Muscle layer of colon (tissue), 2 donors: ENCODE data around the gene NELFB.

Experiments
- H3K27ac ChIP-seq: one replicate; pipeline ENCODE4 v1.7.0; 2013; ENCODE audit warnings: low read depth, mild to moderate bottlenecking, low read length, moderate library complexity
- H3K27me3 ChIP-seq, 2 donors: one replicate each; pipeline ENCODE4 v1.7.0; 2013; ENCODE audit warnings: low read length in 2 of 2, mild to moderate bottlenecking in 2 of 2; ENCODE audit not compliant: insufficient read depth in 2 of 2, control insufficient read depth in 1 of 2
- H3K36me3 ChIP-seq: one replicate; pipeline ENCODE4 v1.7.0; 2013; ENCODE audit warnings: mild to moderate bottlenecking, low read length; ENCODE audit not compliant: insufficient read depth
- H3K4me1 ChIP-seq: one replicate; pipeline ENCODE4 v1.7.0; 2013; ENCODE audit warnings: mild to moderate bottlenecking, low read length; ENCODE audit not compliant: insufficient read depth
- H3K4me3 ChIP-seq, 2 donors: one replicate each; pipeline ENCODE4 v1.7.0; 2013; ENCODE audit warnings: low read length in 2 of 2, low read depth in 1 of 2, mild to moderate bottlenecking in 1 of 2, moderate library complexity in 1 of 2
- H3K9ac ChIP-seq: one replicate; pipeline ENCODE4 v1.7.0; 2013; ENCODE audit warnings: low read length
- H3K9me3 ChIP-seq: one replicate; pipeline ENCODE4 v1.7.0; 2013; ENCODE audit warnings: mild to moderate bottlenecking, low read length
- donor health status: abdominal sarcoma.
- donor health status: Adenocarcinoma of cecum.

NELFB gene

GRCh38 chr9:137294681-137295237, 39.6 kb downstream of the NELFB start:
- Histone ChIP-seq H3K27ac (no peak overlapping the region), H3K9ac (no peak overlapping the region)

GRCh38 chr9:137295238-137295811, 40.2 kb downstream of the NELFB start:
- no peak overlapping the region for H3K9ac ChIP-seq
- peaks cover under 1% of the 10 kb centered on the region for H3K4me1 ChIP-seq
- peaks cover 10% of the 10 kb centered on the region for H3K9me3 ChIP-seq
- no peaks in the 10 kb centered on the region for H3K36me3 ChIP-seq
- no peak overlapping the region for H3K27ac ChIP-seq
- H3K4me3 ChIP-seq, result no peak overlapping the region
- peaks cover 59 to 67% of the 10 kb centered on the region in 2 donors for H3K27me3 ChIP-seq

More at GRCh38 chr9:137294681-137295237, 39.6 kb downstream of the NELFB start:
- H3K9me3 ChIP-seq, result peaks cover 10% of the 10 kb centered on the region
- H3K4me3 ChIP-seq, result no peak overlapping the region
- no peaks in the 10 kb centered on the region for H3K36me3 ChIP-seq
- H3K27me3 ChIP-seq, result peaks cover 53 to 62% of the 10 kb centered on the region in 2 donors
- H3K4me1 ChIP-seq, result no peaks in the 10 kb centered on the region

- H3K4me3 ChIP-seq, result no peak overlapping the region
- peaks cover 7% of the 10 kb centered on the region for H3K4me1 ChIP-seq
- no peak overlapping the region for H3K27ac ChIP-seq
- peaks cover 65 to 75% of the 10 kb centered on the region in 2 donors for H3K27me3 ChIP-seq
- H3K36me3 ChIP-seq, result no peaks in the 10 kb centered on the region
- H3K9me3 ChIP-seq, result peaks cover 10% of the 10 kb centered on the region
- H3K9ac ChIP-seq, result no peak overlapping the region
Observed at GRCh38 chr9:137295849-137296669, 40.9 kb downstream of the NELFB start.

GRCh38 chr9:137296670-137297664, 41.8 kb downstream of the NELFB start:
- no peak overlapping the region for H3K4me3 ChIP-seq
- H3K4me1 ChIP-seq, result peaks cover 7% of the 10 kb centered on the region
- H3K27ac ChIP-seq, result no peak overlapping the region
- peaks cover 65 to 80% of the 10 kb centered on the region in 2 donors for H3K27me3 ChIP-seq
- H3K36me3 ChIP-seq, result no peaks in the 10 kb centered on the region
- no peak overlapping the region for H3K9ac ChIP-seq
- H3K9me3 ChIP-seq, result peaks cover 10% of the 10 kb centered on the region

GRCh38 chr9:137297966-137298365, 42.8 kb downstream of the NELFB start:
- Histone ChIP-seq H3K4me1 (peaks cover 7% of the 10 kb centered on the region), H3K9ac (no peak overlapping the region), H3K4me3 (no peak overlapping the region), H3K27me3 (peaks cover 65 to 83% of the 10 kb centered on the region in 2 donors), H3K27ac (no peak overlapping the region), H3K9me3 (peaks cover 10% of the 10 kb centered on the region), H3K36me3 (no peaks in the 10 kb centered on the region)

GRCh38 chr9:137298401-137299202, 43.5 kb downstream of the NELFB start:
- H3K9me3 ChIP-seq, result peaks cover 4% of the 10 kb centered on the region

GRCh38 chr9:137299203-137299565, 44.1 kb downstream of the NELFB start:
- Histone ChIP-seq H3K9ac (no peak overlapping the region), H3K27ac (no peak overlapping the region), H3K4me1 (peaks cover 7% of the 10 kb centered on the region)

More at GRCh38 chr9:137298401-137299202, 43.5 kb downstream of the NELFB start:
- Histone ChIP-seq H3K27ac (no peak overlapping the region), H3K9ac (no peak overlapping the region), H3K4me1 (peaks cover 7% of the 10 kb centered on the region), H3K27me3 (peaks cover 68 to 83% of the 10 kb centered on the region in 2 donors), H3K36me3 (no peaks in the 10 kb centered on the region), H3K4me3 (no peak overlapping the region)

GRCh38 chr9:137299938-137300337, 44.8 kb downstream of the NELFB start:
- no peak overlapping the region for H3K9ac ChIP-seq
- no peak overlapping the region for H3K27ac ChIP-seq
- no peaks in the 10 kb centered on the region for H3K36me3 ChIP-seq
- H3K4me1 ChIP-seq, result peaks cover 7% of the 10 kb centered on the region
- peaks cover 58 to 83% of the 10 kb centered on the region in 2 donors for H3K27me3 ChIP-seq
- H3K9me3 ChIP-seq, result no peaks in the 10 kb centered on the region
- no peak overlapping the region for H3K4me3 ChIP-seq

More at GRCh38 chr9:137299203-137299565, 44.1 kb downstream of the NELFB start:
- peaks cover 65 to 83% of the 10 kb centered on the region in 2 donors for H3K27me3 ChIP-seq
- peaks cover 4% of the 10 kb centered on the region for H3K9me3 ChIP-seq
- no peaks in the 10 kb centered on the region for H3K36me3 ChIP-seq
- H3K4me3 ChIP-seq, result no peak overlapping the region

- Histone ChIP-seq H3K9ac (no peak overlapping the region), H3K27ac (no peak overlapping the region)
Observed at GRCh38 chr9:137300567-137301080, 45.5 kb downstream of the NELFB start.

More at GRCh38 chr9:137300567-137301080, 45.5 kb downstream of the NELFB start:
- H3K4me1 ChIP-seq, result peaks cover 12% of the 10 kb centered on the region
- H3K9me3 ChIP-seq, result no peaks in the 10 kb centered on the region
- peaks cover 57 to 87% of the 10 kb centered on the region in 2 donors for H3K27me3 ChIP-seq
- peak overlapping the region; percentile 6 to 32 for H3K4me3 ChIP-seq
- H3K36me3 ChIP-seq, result no peaks in the 10 kb centered on the region
